Activated naive CD8-positive, alpha-beta T cell (primary cell): ENCODE data around the gene LRIG3.
A peak's percentile ranks its signal among the peaks of the same experiment; 100 is the strongest.

Experiments
- H3K27ac Mint-ChIP-seq: one replicate; pipeline ENCODE4 v1.8.0; 2021; ENCODE audit warnings: mixed read lengths
- H3K27me3 Mint-ChIP-seq: one replicate; pipeline ENCODE4 v1.8.0; 2021; ENCODE audit warnings: mixed read lengths
- H3K36me3 Mint-ChIP-seq: one replicate; pipeline ENCODE4 v1.8.0; 2021; ENCODE audit warnings: mixed read lengths
- H3K4me1 Mint-ChIP-seq: one replicate; pipeline ENCODE4 v1.8.0; 2021; ENCODE audit warnings: low read depth, mixed read lengths
- H3K4me3 Mint-ChIP-seq: one replicate; pipeline ENCODE4 v1.8.0; 2021; ENCODE audit warnings: mild to moderate bottlenecking, mixed read lengths
- H3K9me3 Mint-ChIP-seq: one replicate; pipeline ENCODE4 v1.8.0; 2021; ENCODE audit warnings: low read depth, mixed read lengths

The LRIG3 gene, protein sequence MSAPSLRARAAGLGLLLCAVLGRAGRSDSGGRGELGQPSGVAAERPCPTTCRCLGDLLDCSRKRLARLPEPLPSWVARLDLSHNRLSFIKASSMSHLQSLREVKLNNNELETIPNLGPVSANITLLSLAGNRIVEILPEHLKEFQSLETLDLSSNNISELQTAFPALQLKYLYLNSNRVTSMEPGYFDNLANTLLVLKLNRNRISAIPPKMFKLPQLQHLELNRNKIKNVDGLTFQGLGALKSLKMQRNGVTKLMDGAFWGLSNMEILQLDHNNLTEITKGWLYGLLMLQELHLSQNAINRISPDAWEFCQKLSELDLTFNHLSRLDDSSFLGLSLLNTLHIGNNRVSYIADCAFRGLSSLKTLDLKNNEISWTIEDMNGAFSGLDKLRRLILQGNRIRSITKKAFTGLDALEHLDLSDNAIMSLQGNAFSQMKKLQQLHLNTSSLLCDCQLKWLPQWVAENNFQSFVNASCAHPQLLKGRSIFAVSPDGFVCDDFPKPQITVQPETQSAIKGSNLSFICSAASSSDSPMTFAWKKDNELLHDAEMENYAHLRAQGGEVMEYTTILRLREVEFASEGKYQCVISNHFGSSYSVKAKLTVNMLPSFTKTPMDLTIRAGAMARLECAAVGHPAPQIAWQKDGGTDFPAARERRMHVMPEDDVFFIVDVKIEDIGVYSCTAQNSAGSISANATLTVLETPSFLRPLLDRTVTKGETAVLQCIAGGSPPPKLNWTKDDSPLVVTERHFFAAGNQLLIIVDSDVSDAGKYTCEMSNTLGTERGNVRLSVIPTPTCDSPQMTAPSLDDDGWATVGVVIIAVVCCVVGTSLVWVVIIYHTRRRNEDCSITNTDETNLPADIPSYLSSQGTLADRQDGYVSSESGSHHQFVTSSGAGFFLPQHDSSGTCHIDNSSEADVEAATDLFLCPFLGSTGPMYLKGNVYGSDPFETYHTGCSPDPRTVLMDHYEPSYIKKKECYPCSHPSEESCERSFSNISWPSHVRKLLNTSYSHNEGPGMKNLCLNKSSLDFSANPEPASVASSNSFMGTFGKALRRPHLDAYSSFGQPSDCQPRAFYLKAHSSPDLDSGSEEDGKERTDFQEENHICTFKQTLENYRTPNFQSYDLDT

DNA sequence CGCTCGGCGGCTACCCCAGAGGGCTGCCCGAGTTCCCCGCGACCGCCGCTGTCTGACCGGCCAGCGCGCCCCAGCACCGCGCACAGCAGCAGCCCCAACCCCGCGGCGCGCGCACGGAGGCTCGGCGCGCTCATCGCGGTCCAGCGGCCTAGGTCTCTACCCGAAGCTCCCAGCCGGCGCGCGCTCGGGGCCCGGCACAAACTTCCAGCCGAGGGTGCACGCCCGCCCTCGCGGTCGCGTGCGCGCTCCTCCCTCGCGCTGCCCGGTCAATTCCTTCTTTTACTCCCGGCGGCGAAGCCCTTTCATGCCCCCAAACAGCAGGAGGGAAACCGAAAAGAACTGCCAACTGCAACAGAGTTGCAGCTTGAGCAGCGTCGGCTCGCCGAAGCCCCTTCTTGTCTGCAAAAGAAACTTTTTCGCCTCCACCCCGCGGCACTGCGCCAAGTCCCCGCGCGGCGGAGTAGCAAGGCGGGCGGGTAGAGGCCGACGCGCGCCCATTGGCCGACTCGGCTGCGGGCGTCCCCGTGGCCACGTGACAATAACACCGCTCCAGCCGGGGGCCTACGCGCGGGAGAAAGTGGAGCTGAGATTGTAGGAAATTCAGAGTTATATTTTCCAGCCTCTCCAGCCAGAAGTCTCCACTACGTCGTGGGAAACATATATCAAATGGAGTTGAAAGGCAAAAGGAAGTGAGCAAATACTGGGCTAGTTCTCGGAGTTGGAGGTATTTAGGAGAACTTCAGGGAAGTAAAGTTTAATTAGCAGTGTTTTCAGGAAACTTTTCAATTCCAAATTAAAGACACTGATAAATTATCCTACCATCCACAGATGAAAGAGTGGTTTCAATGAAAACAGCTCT, at the start of gene LRIG3:
Gene LRIG3 (minus strand): TSS at position 403 of the 859 bp plus-strand sequence. CDS start 269 bp downstream, at position 134.
- Mint-ChIP-seq H3K4me3 (peak within 1 kb of the TSS; percentile 58), H3K4me1 (peaks cover 5% of the 10 kb centered on the region), H3K9me3 (peaks cover 7% of the 10 kb centered on the region), H3K27me3 (peaks cover 31% of the 10 kb centered on the region), H3K36me3 (no peaks in the 10 kb centered on the region), H3K27ac (no peak within 1 kb of the TSS)

DNA sequence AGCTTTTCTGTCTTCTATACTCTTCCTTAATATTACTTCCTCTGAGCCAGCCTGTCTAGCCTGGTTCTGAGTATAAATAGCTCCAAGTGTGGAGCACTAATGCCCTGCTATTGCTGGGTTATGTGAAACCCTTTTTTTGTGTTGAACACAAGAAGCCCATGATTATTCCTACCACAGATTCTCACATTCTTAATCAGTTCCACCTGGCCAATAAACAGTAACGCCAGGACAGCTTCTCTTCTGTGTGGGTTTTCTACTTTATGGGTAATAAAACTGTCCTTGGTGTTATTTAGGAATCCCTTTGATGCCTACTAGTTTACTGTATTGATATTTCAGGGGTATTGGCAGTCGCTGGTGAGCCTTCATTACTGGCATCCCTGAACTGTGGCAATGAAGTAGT, 48.9 kb upstream of the LRIG3 start:
- H3K27ac Mint-ChIP-seq = no peak overlapping the region
- H3K27me3 Mint-ChIP-seq = peaks cover 1% of the 10 kb centered on the region
- H3K4me1 Mint-ChIP-seq = no peaks in the 10 kb centered on the region
- no peaks in the 10 kb centered on the region for H3K9me3 Mint-ChIP-seq
- no peaks in the 10 kb centered on the region for H3K36me3 Mint-ChIP-seq
- no peak overlapping the region for H3K4me3 Mint-ChIP-seq

DNA sequence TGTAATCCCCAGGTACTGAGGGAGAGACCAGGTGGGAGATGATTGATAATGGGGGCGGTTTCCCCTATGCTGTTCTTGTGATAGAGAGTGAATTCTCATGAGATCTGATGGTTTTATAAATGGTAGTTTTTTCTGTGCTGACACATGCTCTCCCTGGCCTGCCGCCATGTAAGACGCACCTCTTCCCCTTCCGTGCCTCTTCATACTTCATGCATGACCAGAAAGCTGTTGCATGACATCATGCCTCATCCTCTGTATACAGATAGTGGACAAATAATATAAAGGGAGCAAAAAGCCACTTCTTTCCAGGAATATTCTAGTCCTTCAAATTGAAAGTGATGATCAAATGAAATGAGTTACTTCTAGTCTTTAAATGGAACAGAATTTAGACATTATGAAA, 47.3 kb upstream of the LRIG3 start:
- no peak overlapping the region for H3K27ac Mint-ChIP-seq

DNA sequence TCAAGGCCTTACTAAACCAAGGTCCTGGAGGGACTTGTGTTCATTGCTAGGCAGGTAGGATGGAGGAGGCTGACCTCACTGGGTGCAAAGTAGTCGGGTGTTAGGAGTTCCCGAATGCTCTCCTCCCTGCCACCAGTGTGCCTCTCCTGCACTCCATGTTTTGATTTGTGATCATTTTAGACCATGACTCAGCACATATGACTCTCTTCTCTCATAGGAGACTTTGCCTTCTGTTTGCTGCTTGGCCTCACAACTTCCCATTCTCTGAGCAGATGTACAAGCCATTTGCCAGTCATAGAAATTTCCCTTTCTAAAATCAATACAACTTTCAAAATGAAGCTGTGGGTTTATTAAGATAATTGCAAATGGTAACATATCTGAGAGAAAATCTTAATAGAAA, 46.6 kb upstream of the LRIG3 start:
- H3K4me3 Mint-ChIP-seq = no peak overlapping the region
- no peaks in the 10 kb centered on the region for H3K36me3 Mint-ChIP-seq
- no peak overlapping the region for H3K27ac Mint-ChIP-seq
- H3K9me3 Mint-ChIP-seq = no peaks in the 10 kb centered on the region
- no peaks in the 10 kb centered on the region for H3K4me1 Mint-ChIP-seq
- H3K27me3 Mint-ChIP-seq = no peaks in the 10 kb centered on the region

More for the DNA sequence above, 47.3 kb upstream of the LRIG3 start:
- Mint-ChIP-seq H3K36me3 (no peaks in the 10 kb centered on the region), H3K4me3 (no peak overlapping the region), H3K9me3 (no peaks in the 10 kb centered on the region), H3K27me3 (no peaks in the 10 kb centered on the region), H3K4me1 (no peaks in the 10 kb centered on the region)

DNA sequence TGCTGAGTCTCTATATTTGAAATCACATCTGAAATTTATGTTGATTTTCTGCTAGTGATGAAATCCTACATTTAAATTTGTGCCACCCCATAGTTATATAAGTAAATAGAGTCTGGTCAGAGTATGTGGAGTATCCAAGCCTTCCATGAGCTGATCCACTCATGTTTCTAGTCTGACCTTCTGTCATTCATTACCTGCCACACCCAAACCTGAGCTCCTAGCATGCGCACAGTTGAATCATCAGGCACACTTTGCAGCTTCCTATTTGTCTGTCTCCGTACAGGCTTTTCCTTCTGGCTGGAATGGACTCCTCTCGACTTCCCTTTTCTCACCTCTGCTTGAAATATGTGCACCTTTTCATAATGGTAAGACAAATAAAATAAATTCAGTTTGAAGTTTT, 45.3 kb upstream of the LRIG3 start:
- H3K36me3 Mint-ChIP-seq = no peaks in the 10 kb centered on the region
- no peaks in the 10 kb centered on the region for H3K27me3 Mint-ChIP-seq
- no peaks in the 10 kb centered on the region for H3K9me3 Mint-ChIP-seq
- no peak overlapping the region for H3K27ac Mint-ChIP-seq
- no peak overlapping the region for H3K4me3 Mint-ChIP-seq
- H3K4me1 Mint-ChIP-seq = no peaks in the 10 kb centered on the region

DNA sequence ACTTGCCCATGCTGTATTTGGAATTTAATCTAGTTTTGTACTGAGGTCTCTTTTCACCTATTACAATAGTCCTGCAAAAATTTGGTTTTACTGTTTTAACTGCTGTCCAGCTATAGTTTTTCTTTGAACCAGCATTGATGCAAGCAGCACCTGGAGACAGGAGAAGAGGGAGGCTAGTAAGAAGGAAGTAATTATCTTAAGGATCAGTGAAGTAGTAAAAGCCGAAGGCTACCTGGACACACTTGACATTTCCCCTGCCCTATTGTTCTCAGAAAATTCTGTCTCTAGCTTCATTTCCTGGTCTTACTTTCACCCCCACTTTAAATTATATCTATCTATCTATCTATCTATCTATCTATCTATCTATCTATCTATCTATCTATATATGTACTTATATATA, 43.5 kb upstream of the LRIG3 start:
- H3K27me3 Mint-ChIP-seq = no peaks in the 10 kb centered on the region
- H3K4me3 Mint-ChIP-seq = no peak overlapping the region
- H3K27ac Mint-ChIP-seq = no peak overlapping the region
- H3K4me1 Mint-ChIP-seq = no peaks in the 10 kb centered on the region
- H3K36me3 Mint-ChIP-seq = no peaks in the 10 kb centered on the region
- no peaks in the 10 kb centered on the region for H3K9me3 Mint-ChIP-seq

DNA sequence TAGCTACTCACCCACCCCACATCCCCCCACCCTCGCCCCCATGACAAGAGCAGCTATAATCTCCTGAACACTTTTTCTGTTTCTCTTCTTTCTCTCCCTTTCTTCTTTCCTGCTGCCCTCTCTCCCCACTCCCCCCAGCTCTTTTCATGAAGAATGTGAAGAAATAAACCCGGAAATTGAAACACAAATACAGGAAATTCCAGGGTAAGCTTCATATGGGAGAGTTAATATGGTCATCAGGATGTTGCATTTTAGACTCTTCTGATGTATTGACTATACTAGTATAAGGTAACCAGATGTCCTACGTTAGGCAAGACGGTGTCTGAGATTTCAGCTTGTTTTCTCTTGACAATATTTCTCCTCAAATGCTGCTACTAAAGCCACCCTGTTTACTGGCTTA, 41.6 kb upstream of the LRIG3 start:
- H3K4me1 Mint-ChIP-seq = no peaks in the 10 kb centered on the region
- H3K27ac Mint-ChIP-seq = no peak overlapping the region
- no peaks in the 10 kb centered on the region for H3K36me3 Mint-ChIP-seq
- no peaks in the 10 kb centered on the region for H3K9me3 Mint-ChIP-seq
- H3K27me3 Mint-ChIP-seq = no peaks in the 10 kb centered on the region
- no peak overlapping the region for H3K4me3 Mint-ChIP-seq

DNA sequence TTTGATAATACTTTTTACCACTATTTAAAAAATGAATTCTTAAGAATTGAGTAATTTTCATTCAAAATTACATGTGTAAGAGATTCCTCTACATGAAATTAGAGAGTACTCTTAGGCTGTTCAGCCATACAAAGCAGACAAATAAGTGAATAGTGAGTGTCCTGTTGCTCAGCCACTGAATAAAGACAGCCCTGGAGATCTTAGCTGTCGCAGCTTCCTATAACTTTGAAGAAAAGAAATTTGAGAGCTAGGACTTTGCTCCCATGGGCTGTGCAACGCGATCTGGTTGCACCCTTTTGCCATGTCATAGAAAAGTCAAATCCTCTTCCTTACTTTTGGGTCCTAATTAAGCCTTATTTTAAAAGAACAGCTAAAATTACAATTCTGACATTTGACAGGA, 40.9 kb upstream of the LRIG3 start:
- H3K27me3 Mint-ChIP-seq = no peaks in the 10 kb centered on the region
- H3K36me3 Mint-ChIP-seq = no peaks in the 10 kb centered on the region
- no peaks in the 10 kb centered on the region for H3K4me1 Mint-ChIP-seq
- H3K27ac Mint-ChIP-seq = no peak overlapping the region
- no peak overlapping the region for H3K4me3 Mint-ChIP-seq
- H3K9me3 Mint-ChIP-seq = no peaks in the 10 kb centered on the region

DNA sequence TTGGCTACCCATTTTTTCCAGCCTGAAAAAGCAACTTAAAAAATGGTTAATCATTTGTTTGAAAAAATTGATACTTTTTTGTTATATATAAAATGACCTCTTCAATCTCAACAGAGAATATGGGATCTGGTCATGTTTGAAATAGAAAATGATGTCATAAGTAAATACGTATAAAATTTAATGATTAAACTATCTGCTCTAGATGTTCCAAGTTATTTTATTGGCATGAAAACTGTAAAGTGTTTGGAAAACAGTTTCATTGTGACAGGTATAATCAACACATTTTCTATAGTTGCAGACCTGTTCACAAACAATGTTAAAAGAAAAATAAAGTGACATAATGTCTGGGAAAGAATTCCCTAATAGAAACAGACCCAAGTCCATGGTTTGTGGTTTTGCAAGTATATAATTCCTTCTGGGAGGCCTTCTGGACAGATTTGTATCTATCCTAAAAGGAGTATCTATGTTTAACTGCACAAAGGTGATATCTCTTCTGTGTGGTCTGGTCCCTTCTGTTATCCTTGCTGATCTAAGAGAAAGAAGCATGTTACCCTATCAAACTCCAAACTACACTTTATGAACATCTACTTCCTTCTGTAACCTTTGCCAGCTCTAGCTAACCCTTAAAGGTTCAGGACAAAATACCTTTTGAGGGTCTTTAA, 39.5 kb upstream of the LRIG3 start:
- Mint-ChIP-seq H3K27ac (no peak overlapping the region), H3K9me3 (no peaks in the 10 kb centered on the region), H3K27me3 (no peaks in the 10 kb centered on the region), H3K4me1 (no peaks in the 10 kb centered on the region), H3K4me3 (no peak overlapping the region), H3K36me3 (no peaks in the 10 kb centered on the region)

DNA sequence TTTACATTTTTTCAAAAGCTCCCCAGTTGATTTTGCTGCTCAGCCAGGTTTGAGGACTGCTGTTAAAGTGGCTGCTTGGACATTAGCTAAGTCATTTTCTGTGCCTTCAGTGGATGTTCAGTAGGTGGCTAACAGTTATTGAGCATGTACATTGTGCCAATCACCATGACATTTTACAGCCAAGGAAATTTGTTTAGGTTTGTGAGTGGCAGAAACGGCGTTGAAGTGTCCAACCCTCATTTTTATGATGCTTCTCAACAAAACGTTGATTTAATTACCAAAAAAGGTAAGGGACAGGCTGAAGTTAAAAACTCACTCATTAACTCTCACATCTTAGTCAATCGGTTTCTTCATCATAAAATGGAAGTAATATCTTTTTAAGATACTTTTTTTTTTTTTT, 37.0 kb upstream of the LRIG3 start:
- H3K9me3 Mint-ChIP-seq = no peaks in the 10 kb centered on the region
- no peak overlapping the region for H3K4me3 Mint-ChIP-seq
- H3K27ac Mint-ChIP-seq = no peak overlapping the region
- H3K27me3 Mint-ChIP-seq = no peaks in the 10 kb centered on the region
- H3K36me3 Mint-ChIP-seq = no peaks in the 10 kb centered on the region
- H3K4me1 Mint-ChIP-seq = no peaks in the 10 kb centered on the region

DNA sequence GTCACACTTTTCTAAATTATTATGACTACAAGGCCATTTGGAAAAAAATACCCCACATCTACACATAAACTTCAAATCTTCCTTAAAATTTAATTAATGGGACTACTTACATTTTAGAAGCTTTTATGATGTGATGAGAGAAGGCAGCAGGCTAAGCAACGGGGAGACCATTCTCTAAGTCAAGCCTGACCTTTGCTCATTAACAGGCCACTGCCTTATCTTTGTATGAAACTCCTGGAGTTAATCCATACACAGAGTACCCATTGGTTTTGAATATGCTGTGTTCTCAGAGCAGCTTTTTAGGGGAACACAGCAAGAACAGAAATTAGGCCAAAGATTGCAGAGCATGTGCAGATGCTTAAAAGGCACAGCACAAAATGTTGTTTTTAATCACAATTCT, 35.5 kb upstream of the LRIG3 start:
- Mint-ChIP-seq H3K9me3 (no peaks in the 10 kb centered on the region), H3K4me1 (no peaks in the 10 kb centered on the region), H3K27me3 (no peaks in the 10 kb centered on the region), H3K4me3 (no peak overlapping the region), H3K36me3 (no peaks in the 10 kb centered on the region), H3K27ac (no peak overlapping the region)

DNA sequence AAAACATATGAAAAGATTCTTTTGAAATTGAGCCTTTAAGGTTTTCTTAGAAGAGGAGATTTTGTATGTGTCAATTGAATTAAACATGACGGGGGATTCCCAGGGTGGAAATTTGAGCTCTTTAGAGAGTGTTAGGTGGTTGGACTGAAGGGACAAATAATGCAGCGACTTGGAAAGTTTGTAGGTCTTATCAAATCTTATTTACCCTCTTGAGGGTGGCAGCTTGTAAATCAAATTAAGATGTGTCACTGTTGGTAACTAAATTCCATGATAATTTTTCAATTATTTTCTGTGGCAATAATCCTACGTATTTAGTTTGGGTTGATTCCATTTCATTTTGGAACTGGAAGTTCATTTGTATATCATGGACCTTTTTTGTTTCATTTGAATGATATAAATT, 33.7 kb upstream of the LRIG3 start:
- Mint-ChIP-seq H3K36me3 (no peaks in the 10 kb centered on the region), H3K27ac (no peak overlapping the region), H3K4me1 (no peaks in the 10 kb centered on the region)

DNA sequence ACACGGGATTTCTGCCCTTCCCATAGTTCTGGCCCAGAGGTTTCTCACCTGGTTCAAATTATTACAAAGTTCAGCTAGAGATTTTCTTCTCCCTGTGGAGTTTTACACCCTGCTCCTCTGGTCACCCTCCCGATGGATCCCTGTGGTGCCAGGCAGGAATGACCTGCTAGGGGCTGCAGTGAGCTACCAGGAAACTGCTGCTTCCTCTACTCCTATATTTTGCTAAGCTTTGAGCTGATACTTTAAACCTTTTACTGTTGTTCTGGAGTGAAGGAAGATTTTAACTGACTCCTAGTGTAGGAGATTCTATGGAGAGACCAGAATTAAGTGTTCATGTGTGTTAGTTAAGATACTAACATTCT, 30.4 kb upstream of the LRIG3 start:
- Mint-ChIP-seq H3K9me3 (peaks cover 12% of the 10 kb centered on the region), H3K27ac (no peak overlapping the region), H3K4me1 (no peaks in the 10 kb centered on the region), H3K4me3 (no peak overlapping the region), H3K36me3 (no peaks in the 10 kb centered on the region), H3K27me3 (no peaks in the 10 kb centered on the region)

More for the DNA sequence above, 33.7 kb upstream of the LRIG3 start:
- Mint-ChIP-seq H3K27me3 (no peaks in the 10 kb centered on the region), H3K9me3 (peaks cover 4% of the 10 kb centered on the region), H3K4me3 (no peak overlapping the region)
